Activated CD8-positive, alpha-beta memory T cell treated with anti-CD3 and anti-CD28 coated beads for 36 hours (primary cell): ENCODE measurements around the gene DNAI2. TPM values are rescaled to one million over a fixed set of nuclear protein-coding genes. Genes with fewer than 3 reads are reported as not detected.

ENCODE experiments used
- CTCF ChIA-PET: fragments of 350-600 bp; sonication (Branson Sonifier 250); formaldehyde crosslinking; loops from one replicate; lab custom pipeline; 2021; ENCODE audit warnings: antibody characterized with exemption; lab: Charles Lee
- POLR2A ChIA-PET: fragments of 350-600 bp; sonication (Branson Sonifier 250); formaldehyde crosslinking; loops from one replicate; lab custom pipeline; 2021; ENCODE audit warnings: antibody characterized with exemption; lab: Charles Lee
- total RNA-seq, 2 experiments: library from RNA; stranded (reverse); gene quantifications; one replicate each; pipeline ENCODE4 v1.2.3, GENCODE V29; 2021

DNAI2 gene
- total RNA-seq, 2 experiments from 2014 or later, result 0.36 to 0.70 TPM

DNA sequence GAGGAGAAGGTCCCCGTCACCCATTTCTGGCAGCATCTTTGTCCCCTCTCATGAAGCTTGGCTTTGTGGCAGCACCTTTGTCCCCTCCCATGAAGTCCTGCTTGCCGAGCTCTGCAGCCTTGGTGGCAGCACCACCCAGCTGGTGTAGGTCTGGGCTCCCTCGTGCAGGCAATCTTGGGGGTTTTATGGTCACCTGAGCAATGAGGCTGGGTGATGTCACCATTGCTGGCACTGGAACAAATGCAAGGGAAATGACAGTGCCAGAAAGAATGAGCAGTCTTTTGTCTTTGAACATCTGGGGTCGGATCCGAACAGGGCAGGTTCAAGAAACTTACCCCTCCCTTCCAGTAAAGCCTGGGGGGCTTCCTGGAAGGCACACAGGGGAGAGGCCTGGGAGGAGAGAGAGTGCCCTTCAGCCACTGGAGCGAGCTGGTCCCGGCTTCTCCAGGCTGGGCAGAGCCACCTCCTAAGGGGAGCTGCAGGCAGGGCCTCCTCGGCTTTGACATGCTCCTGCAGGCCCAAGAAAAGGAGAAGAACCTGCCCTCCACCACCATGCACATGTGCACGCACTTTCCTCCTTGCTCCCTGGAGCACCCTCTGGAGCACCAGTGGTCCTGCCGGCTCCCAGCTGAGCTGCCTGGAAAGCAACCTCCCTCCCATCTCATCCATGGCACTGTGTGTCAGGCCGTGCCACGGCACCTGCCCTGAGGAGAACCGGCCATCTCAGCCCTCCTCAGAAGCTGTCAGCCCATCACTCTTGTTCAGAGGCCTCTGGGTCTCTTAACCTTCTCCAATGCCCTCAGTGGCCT is 71.6 kb downstream of the DNAI2 start:
- ChIA-PET POLR2A (no interaction called here), CTCF (no interaction called here)

DNA sequence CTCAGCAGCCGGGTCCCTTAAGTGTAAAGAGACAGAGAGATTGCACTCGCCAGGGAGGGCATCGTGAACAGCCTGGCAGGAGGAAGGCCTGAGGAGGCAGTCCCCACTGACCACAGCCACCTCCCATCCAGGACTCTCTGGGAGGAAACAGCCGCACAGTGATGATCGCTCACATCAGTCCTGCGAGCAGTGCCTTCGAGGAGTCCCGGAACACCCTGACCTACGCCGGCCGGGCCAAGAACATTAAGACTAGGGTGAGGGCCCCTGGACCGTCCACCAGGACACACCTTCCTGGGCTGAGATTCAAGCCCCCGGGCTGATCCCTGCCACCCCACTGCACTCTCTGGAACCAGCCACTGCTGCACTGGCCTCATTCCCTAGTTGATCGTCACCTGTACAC is 73.6 kb downstream of the DNAI2 start:
- POLR2A ChIA-PET, result no interaction called here
- CTCF ChIA-PET, result interaction anchor here (0.7 to 1.3 kb wide), 2 partner anchors 13 to 47 kb away, joined by 3 to 4 read pairs; no protein-coding TSS in a partner anchor

DNA sequence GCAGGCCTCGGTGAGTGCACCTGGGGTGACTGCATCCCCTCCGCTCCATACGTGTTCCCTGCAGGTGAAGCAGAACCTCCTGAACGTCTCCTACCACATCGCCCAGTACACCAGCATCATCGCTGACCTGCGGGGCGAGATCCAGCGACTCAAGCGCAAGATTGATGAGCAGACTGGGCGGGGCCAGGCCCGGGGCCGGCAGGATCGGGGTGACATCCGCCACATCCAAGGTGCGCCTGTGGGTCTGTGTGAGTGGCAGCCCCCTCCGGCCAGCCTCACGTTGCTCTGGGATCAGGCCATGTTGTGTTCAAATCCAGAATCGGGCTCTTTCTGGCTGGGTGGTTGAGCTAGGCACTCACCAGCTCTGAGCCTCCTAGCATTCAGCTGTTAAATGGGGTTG is 75.1 kb downstream of the DNAI2 start:
- POLR2A ChIA-PET, result no interaction called here
- CTCF ChIA-PET, result interaction anchor here (0.9 to 2.1 kb wide), 2 partner anchors 41 to 48 kb away, joined by 3 to 7 read pairs; no protein-coding TSS in a partner anchor

DNA sequence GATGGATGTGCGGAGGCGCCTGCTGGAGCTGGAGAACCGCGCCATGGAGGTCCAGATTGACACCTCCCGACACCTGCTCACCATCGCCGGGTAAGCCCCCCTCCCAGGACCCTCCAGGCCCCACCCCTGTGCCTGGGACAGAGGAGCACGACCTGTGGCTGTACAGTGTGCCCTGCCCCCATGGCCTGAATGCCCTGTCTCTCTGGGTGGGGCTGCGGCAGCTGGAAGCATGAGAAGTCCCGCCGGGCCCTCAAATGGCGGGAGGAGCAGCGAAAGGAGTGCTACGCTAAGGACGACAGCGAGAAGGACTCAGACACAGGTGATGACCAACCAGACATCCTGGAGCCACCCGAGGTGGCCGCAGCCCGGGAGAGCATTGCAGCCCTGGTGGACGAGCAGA is 76.5 kb downstream of the DNAI2 start:
- POLR2A ChIA-PET, result no interaction called here
- CTCF ChIA-PET, result interaction anchor here (0.6 to 2.1 kb wide), 6 partner anchors 13 to 184 kb away, joined by 3 to 7 read pairs (median 4); partner anchors contain the start of gene RPL38

DNA sequence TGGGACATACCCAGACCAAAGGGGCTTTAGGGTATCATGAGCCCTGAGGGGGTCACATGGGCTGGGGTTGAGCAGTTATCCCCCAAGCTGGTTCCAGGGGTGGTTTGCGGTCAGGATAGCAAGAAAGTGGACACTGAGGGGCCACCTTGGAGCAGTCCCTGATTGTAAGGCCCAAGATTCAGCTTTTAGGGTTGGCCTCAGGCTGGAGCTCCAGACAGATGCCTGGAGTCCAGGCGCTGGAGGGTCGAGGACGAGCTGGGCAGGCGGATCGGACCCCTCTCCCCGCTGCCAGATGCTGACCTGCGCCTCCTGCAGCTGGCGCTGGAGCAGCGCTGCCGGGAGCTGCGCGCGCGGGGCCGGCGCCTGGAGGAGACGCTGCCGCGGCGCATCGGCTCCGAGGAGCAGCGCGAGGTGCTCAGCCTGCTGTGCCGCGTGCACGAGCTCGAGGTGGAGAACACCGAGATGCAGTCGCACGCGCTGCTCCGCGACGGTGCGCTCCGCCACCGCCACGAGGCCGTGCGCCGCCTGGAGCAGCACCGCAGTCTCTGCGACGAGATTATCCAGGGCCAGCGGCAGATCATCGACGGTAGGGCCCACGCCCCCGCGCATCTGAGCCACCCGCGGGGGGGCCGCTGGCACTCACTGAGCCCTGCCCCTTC is 77.6 kb downstream of the DNAI2 start:
- ChIA-PET POLR2A (interaction anchor here (0.6 kb wide), 1 partner anchor 63 kb away, joined by 5 read pairs; no protein-coding TSS in a partner anchor), CTCF (interaction anchor here (1.2 to 2.7 kb wide), 5 partner anchors 17 to 67 kb away, joined by 3 to 10 read pairs (median 6); partner anchors contain the start of gene GPR142)

DNA sequence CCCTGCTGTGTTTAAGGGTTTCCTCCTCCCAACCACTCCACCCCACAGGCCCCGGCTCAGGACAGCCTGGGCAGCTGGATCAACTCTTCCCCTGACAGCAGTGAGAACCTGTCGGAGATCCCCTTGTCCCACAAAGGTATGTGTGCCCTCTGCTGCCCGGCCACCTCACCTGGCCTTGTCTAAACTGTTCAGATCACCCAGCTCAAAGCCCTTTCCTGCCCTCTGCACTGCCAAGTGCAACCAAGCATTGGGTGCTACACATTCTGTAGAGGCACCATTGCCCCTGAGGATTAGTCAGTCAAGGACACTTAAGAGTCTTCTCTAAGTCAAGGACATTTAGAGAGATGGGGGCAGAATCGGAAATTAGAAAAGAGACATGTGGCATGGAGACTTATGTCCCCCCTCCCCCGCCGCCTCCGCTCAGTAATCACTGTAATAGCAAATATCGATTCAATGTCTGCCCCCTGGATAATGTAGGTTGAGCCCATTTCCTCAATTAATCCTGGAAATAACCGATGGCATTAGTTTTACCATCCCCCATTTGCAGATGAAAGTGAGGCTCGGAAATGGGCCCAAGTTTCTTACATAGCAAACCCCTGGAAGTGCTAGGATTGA is 79.5 kb downstream of the DNAI2 start:
- POLR2A ChIA-PET, result no interaction called here
- CTCF ChIA-PET, result interaction anchor here (1.2 to 2.7 kb wide), 5 partner anchors 15 to 55 kb away, joined by 3 to 10 read pairs (median 8); partner anchors contain the start of gene GPR142

DNA sequence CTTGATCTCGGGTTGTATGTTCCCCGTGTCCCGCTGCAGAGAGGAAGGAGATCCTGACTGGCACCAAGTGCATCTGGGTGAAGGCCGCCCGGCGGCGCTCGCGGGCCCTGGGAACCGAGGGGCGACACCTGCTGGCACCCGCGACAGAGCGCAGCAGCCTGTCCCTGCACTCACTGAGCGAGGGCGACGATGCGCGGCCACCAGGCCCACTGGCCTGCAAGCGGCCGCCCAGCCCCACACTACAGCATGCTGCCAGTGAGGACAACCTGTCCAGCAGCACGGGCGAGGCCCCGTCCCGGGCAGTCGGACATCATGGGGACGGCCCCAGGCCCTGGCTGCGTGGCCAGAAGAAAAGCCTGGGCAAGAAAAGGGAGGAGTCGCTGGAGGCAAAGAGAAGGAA is 80.1 kb downstream of the DNAI2 start:
- CTCF ChIA-PET, result interaction anchor here (0.7 to 2.7 kb wide), 7 partner anchors 9 to 69 kb away, joined by 3 to 10 read pairs (median 4); no protein-coding TSS in a partner anchor
- POLR2A ChIA-PET, result no interaction called here

DNA sequence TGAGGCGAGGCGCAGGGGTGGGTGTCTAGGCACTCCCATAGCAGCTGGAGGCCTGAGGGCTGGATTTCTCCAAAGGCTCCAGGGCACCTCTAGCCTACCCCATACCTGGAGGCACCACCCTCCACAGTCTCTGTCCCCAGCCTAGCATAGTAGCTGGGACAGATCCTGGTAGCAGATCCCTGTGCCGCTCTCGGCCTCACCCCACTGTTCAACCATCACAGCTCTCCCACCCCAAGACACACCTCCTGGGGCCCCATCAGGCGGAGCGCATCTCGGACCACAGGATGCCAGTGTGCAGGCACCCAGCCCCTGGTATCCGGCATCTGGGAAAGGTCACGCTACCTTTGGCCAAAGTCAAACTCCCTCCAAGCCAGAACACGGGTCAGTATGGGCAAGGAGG is 80.5 kb downstream of the DNAI2 start:
- ChIA-PET CTCF (interaction anchor here (0.7 to 1.2 kb wide), 6 partner anchors 8 to 70 kb away, joined by 3 to 7 read pairs (median 4); no protein-coding TSS in a partner anchor), POLR2A (no interaction called here)

DNA sequence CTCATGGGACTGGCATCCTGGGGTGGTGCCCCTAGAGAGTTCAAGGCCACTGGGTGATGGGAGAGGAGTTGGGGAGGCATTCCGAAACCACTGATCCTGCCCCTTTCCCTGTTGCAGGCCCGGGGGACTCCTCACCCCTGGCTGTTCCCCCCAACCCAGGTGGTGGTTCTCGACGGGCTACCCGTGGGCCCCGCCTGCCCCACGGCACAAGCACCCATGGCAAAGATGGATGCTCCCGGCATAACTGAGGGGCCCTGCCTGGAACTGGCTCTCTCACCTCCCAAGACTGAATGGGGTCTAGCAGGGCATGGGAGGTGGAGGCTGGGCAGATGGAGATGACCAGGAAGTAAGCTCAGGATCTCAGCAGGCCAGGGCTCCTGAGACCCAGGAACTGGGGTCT is 81.0 kb downstream of the DNAI2 start:
- POLR2A ChIA-PET, result no interaction called here

DNA sequence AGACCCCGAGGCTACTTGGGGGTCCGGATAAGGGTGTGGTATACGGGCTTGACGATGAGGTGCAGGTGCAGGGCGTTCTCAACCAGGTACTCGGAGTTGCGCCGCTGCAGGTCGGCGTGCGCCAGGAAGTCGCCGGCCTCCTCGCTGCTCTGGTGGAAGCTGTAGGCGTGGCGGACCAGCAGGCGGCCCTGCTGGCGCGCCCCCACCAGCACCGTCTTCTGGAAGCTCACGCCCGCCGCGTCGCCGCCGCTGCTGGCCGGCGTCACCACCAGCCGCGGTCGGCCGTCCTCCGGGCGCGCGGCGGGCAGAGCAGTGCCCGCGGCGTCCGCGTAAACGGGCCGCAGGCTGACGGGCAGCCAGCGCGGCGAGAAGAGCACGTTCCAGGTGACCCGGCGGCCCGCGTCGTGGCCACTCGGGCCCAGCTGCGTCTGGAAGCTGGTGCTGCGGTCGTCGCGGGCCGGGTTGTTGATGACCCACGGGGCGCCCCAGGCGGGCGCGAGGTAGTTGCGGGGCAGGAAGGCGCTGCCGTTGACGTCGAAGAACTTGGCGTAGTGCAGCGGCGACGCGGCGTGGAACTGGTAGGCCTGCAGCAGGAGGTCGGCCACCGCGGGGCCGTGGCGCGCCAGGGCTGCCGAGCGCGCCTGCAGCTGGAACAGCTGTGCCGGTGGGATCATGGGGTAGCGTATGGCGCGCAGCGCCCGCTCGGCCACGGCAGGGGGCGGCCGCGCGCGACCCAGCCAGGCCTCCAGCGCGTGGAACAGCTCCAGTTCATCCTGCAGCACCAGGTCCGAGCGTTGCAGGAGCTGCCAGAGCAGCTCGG is 82.8 kb downstream of the DNAI2 start:
- CTCF ChIA-PET, result interaction anchor here (0.6 to 3.8 kb wide), 6 partner anchors 11 to 73 kb away, joined by 3 to 15 read pairs (median 5); partner anchors contain the start of gene GPR142
- POLR2A ChIA-PET, result no interaction called here

More for the DNA sequence above, 81.0 kb downstream of the DNAI2 start:
- CTCF ChIA-PET, result interaction anchor here (0.9 to 3.8 kb wide), 7 partner anchors 8 to 70 kb away, joined by 3 to 15 read pairs (median 5); partner anchors contain the start of gene GPR142

GRCh38 chr17:74357466-74357809 is 83.4 kb downstream of the DNAI2 start:
- ChIA-PET CTCF (interaction anchor here (1.2 to 3.8 kb wide), 4 partner anchors 11 to 59 kb away, joined by 3 to 15 read pairs (median 7); partner anchors contain the start of gene GPR142), POLR2A (interaction anchor here (0.6 kb wide), 1 partner anchor 32 kb away, joined by 3 read pairs; no protein-coding TSS in a partner anchor)

- CTCF ChIA-PET, result interaction anchor here (1.2 to 3.8 kb wide), 2 partner anchors 10 to 124 kb away, joined by 3 to 15 read pairs; partner anchors contain the start of gene GPR142
- POLR2A ChIA-PET, result no interaction called here
Observed at GRCh38 chr17:74358697-74359096, 84.7 kb downstream of the DNAI2 start.

DNA sequence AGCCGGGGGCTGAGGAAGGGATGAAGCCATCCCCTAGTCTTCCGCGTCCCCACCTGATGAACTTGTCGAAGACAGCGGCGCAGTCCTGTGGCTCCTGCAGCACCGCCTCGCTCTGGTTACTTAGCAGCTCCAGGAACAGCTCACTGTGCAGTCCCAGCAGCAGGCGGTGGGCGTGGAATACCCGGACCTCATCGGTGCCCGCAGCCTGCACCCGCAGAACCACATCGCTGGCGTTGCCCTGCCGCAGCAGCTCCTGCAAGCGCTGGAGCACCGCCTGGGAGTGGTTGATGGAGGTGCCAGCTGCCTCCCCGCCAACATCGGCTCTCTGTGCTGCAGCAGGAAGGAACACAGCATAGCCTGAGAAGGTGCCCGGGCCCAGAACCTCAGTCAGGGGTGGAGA is 85.9 kb downstream of the DNAI2 start:
- ChIA-PET POLR2A (no interaction called here), CTCF (interaction anchor here (1.3 to 2.1 kb wide), 3 partner anchors 9 to 61 kb away, joined by 3 to 7 read pairs (median 6); no protein-coding TSS in a partner anchor)

DNA sequence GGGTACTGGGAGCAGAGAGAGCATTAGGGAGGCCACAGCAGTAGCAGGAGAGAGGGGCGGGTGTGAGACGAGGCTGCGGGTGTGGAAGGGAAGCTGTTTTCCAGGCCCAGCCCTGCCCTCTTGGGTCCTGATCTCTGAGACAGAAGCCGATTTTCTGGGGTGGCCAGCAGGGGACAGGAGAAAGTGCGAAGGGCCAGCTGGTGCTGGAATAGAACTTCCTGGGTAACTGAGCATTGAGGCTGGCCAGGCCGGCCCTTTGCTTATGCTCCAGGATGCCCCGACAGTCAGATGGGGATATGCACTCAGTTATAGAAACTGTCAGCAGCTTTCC is 86.8 kb downstream of the DNAI2 start:
- ChIA-PET CTCF (interaction anchor here (0.9 to 2.1 kb wide), 10 partner anchors 14 to 149 kb away, joined by 3 to 6 read pairs (median 3); no protein-coding TSS in a partner anchor), POLR2A (no interaction called here)

DNA sequence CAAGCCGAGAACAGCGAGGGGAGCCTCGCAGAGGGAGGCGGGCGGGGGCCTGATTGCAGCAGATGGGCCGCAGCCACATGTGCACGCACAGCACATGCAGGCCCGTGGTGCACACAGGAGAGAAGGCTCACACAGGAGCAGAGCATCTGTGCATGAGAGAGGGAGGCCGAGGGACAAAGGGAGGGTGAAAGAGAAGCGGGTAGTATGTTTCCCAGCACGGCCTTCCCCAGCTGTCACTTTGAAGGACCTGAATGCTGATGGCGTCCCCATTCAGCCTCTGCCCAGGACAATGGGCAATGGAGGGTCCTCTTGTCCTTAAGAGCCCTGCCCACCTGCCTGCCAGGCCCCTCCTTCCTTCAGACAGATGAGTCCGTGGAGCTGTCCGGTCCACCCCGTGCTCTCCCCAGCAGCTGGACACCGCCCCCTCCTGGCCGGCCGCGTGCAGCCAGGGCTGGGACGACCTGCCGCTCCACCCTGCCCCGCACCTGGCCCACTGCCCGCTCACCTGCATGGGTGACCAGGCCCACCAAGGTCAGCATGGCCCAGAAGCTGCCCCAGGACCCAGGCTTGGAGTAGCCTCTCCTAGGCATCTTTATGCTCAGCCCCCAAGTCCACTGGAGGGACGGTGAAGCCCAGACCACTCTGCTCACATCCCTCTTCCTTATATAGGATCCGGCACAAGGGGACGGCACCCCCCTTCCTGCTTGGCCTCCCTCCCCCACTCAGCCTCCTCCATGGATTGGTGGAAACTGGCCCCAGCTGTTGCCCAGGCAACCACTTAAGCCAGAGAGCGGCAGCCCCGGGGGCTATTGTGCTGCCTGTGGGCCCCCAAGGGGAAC is 87.4 kb downstream of the DNAI2 start, which contains the start of gene BTBD17:
BTBD17 (minus strand) TSS at position 639 of the 839 bp plus-strand sequence; CDS start at position 590, 49 bp downstream.
- CTCF ChIA-PET, result interaction anchor here (0.9 to 2.1 kb wide), 13 partner anchors 15 to 150 kb away, joined by 3 to 6 read pairs (median 3); no protein-coding TSS in a partner anchor
- POLR2A ChIA-PET, result no interaction called here

- POLR2A ChIA-PET, result no interaction called here
- CTCF ChIA-PET, result interaction anchor here (1.0 to 2.1 kb wide), 7 partner anchors 8 to 117 kb away, joined by 3 to 6 read pairs (median 4); no protein-coding TSS in a partner anchor
Observed at GRCh38 chr17:74362069-74362405, 88.0 kb downstream of the DNAI2 start.
